ENCODE measurements around the gene MPHOSPH10. TPM values are rescaled to one million over a fixed set of nuclear protein-coding genes. Genes with fewer than 3 reads are reported as not detected.

MPHOSPH10 gene
- total and polyA plus RNA-seq, 10 of the 15 experiments (the other 5 are each of a cell fraction or from before 2014, with no cell fraction given), result 23.8 to 56.8 (median 41.3) TPM

DNA sequence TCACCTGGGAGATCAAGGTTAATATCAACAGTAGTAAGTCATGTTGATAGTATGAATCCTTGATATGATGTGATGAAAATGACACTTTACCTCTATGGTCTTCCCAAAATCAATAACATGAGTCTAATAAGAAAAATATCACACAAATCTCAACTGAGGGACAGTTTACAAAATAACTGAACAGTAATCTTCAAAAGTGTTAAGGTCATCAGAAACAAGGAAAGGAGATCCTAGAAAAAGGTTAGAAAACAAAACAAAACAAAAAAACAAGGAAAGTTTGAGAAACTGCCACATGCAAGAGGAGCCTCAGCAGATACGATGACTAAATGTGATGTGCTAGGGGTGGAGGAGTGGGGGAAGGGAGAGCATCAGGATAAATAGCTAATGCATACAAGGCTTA is 16.6 kb upstream of the MPHOSPH10 start (continued):
- TF ChIP-seq ZNF622 (IDR thresholded peaks at IDR 0.05) (no peak), TARDBP (IDR thresholded peaks at IDR 0.05; ENCODE audit: borderline replicate concordance) (no peak), BMI1 (IDR thresholded peaks at IDR 0.05; ENCODE audit: borderline replicate concordance) (no peak), STAT3 (IDR thresholded peaks at IDR 0.05; ENCODE audit: low read depth, low read length) (no peak)
- TF ChIP-seq, protein P1, sequence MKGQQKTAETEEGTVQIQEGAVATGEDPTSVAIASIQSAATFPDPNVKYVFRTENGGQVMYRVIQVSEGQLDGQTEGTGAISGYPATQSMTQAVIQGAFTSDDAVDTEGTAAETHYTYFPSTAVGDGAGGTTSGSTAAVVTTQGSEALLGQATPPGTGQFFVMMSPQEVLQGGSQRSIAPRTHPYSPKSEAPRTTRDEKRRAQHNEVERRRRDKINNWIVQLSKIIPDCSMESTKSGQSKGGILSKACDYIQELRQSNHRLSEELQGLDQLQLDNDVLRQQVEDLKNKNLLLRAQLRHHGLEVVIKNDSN (IDR thresholded peaks at IDR 0.05; ENCODE audit: borderline replicate concordance, extremely low read length, insufficient read depth, low read depth, low read length), result no peak

DNA sequence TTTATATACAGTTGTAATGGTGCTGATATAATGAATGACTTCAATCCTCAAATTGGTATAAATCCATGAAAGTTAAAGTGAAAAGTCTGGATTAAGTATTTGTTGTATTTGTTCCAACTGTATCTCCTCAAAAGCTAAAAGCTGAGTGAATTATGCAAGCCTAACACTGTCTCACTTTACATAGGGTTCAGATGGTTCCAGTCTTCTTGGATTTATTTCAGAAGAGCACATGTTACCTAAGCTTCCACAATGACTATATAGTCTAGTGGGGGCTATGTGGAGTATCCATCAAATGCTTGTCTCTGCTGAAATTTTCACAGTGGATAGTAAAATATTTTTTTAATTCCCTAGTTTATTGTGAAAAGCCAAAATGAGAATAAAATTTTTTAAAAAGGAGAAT is 13.4 kb upstream of the MPHOSPH10 start:
- DNase-seq (ENCODE audit: low read depth, low spot score) (no peak), ATAC-seq (no peak), FAIRE-seq (no peak)
- Histone ChIP-seq H3K79me2 (ENCODE audit: control insufficient read depth, insufficient read depth, low read length) (no peaks in the 10 kb centered on the region), H3K9me3 (replicated peaks; ENCODE audit: control insufficient read depth, insufficient read depth, low read length) (no peaks in the 10 kb centered on the region), H3K4me1 (ENCODE audit: control insufficient read depth, insufficient read depth, low read length) (no peaks in the 10 kb centered on the region), H3K36me3 (ENCODE audit: control insufficient read depth in 2 of 2, insufficient read depth in 2 of 2, low read length in 1 of 2) (peaks cover 1 to 16% of the 10 kb centered on the region in 2 experiments; a peak in 3 of 4 replicates), H3K27ac (ENCODE audit: control insufficient read depth, insufficient read depth) (no peak overlapping the region), H3K9ac (ENCODE audit: control insufficient read depth, insufficient read depth, low read length) (no peak overlapping the region), H4K20me1 (ENCODE audit: control insufficient read depth, insufficient read depth) (no peaks in the 10 kb centered on the region), H2AFZ (ENCODE audit: control insufficient read depth, low read depth, low read length) (no peak overlapping the region), H3K4me3 (no peak overlapping the region), H3K27me3 (replicated peaks in 1 of 2; ENCODE audit: control insufficient read depth in 2 of 2, insufficient read depth in 2 of 2, low read length in 1 of 2) (no peaks in the 10 kb centered on the region), H3K4me2 (ENCODE audit: control insufficient read depth, insufficient read depth) (no peak overlapping the region)
- RAD21 ChIA-PET (ENCODE audit: unreplicated experiment), result no interaction called here
- intact Hi-C loops (cut with micrococcal nuclease; ENCODE audit: unreplicated experiment), result no loop called here
- BruUV-seq (replicated peaks), result no TSS peak
- POLR2A ChIA-PET, result no interaction called here
- CTCF ChIA-PET, result interaction anchor here (0.6 to 1.5 kb wide), 2 partner anchors 16 to 254 kb away, joined by 4 to 6 read pairs; no protein-coding TSS in a partner anchor
- in situ Hi-C loops (cut with MboI), result no loop called here
- SMC1A ChIA-PET (ENCODE audit: uncharacterized antibody, unreplicated experiment), result interaction anchor here (0.7 to 1.0 kb wide), 2 partner anchors 10 to 38 kb away, joined by 3 read pairs; no protein-coding TSS in a partner anchor
- TF ChIP-seq HDAC2 (IDR thresholded peaks at IDR 0.05) (no peak), RAD51 (IDR thresholded peaks at IDR 0.05) (no peak), BCL11A (IDR thresholded peaks at IDR 0.05; ENCODE audit: low read depth, low read length) (no peak), DPF2 (IDR thresholded peaks at IDR 0.05) (no peak), MEF2B (IDR thresholded peaks at IDR 0.05; ENCODE audit: partially characterized antibody, poor library complexity, severe bottlenecking) (no peak), NR2C1 (IDR thresholded peaks at IDR 0.05) (no peak), MTA2 (IDR thresholded peaks at IDR 0.05; ENCODE audit: low read depth) (no peak), ASH2L (IDR thresholded peaks at IDR 0.05; ENCODE audit: borderline replicate concordance, low read depth) (no peak), MYB (IDR thresholded peaks at IDR 0.05; ENCODE audit: borderline replicate concordance, low read depth, low read length) (no peak), POU2F2 (IDR thresholded peaks at IDR 0.05; ENCODE audit: borderline replicate concordance, low read depth, low read length) (no peak), SREBF2 (IDR thresholded peaks at IDR 0.05; ENCODE audit: low read length) (no peak), NFXL1 (IDR thresholded peaks at IDR 0.05; ENCODE audit: borderline replicate concordance) (no peak)
- TF ChIP-seq, protein P2, sequence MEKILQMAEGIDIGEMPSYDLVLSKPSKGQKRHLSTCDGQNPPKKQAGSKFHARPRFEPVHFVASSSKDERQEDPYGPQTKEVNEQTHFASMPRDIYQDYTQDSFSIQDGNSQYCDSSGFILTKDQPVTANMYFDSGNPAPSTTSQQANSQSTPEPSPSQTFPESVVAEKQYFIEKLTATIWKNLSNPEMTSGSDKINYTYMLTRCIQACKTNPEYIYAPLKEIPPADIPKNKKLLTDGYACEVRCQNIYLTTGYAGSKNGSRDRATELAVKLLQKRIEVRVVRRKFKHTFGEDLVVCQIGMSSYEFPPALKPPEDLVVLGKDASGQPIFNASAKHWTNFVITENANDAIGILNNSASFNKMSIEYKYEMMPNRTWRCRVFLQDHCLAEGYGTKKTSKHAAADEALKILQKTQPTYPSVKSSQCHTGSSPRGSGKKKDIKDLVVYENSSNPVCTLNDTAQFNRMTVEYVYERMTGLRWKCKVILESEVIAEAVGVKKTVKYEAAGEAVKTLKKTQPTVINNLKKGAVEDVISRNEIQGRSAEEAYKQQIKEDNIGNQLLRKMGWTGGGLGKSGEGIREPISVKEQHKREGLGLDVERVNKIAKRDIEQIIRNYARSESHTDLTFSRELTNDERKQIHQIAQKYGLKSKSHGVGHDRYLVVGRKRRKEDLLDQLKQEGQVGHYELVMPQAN (conservative IDR thresholded peaks at IDR 0.05), result no peak
- TF ChIP-seq, protein P3, sequence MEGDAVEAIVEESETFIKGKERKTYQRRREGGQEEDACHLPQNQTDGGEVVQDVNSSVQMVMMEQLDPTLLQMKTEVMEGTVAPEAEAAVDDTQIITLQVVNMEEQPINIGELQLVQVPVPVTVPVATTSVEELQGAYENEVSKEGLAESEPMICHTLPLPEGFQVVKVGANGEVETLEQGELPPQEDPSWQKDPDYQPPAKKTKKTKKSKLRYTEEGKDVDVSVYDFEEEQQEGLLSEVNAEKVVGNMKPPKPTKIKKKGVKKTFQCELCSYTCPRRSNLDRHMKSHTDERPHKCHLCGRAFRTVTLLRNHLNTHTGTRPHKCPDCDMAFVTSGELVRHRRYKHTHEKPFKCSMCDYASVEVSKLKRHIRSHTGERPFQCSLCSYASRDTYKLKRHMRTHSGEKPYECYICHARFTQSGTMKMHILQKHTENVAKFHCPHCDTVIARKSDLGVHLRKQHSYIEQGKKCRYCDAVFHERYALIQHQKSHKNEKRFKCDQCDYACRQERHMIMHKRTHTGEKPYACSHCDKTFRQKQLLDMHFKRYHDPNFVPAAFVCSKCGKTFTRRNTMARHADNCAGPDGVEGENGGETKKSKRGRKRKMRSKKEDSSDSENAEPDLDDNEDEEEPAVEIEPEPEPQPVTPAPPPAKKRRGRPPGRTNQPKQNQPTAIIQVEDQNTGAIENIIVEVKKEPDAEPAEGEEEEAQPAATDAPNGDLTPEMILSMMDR (IDR thresholded peaks at IDR 0.05 in 2 of 3, conservative IDR thresholded peaks at IDR 0.05 in 1 of 3; ENCODE audit: control insufficient read depth in 2 of 3, extremely low read depth in 1 of 3, insufficient read depth in 1 of 3, low read depth in 3 of 3, low read length in 3 of 3), result no peak
